NAMALWA (cell line): Measurements from ENCODE around the gene JAK1.

Experiments
- DNase-seq: peaks from one replicate; pipeline ENCODE4 v3.0.0-alpha.2; 2015; ENCODE audit warnings: low spot score

JAK1 gene

GRCh38 chr1:64864018-64864940, 102.1 kb downstream of the JAK1 start:
- peak; percentile 98 for DNase-seq

GRCh38 chr1:64861611-64862010, 104.7 kb downstream of the JAK1 start:
- no peak for DNase-seq

- no peak for DNase-seq
Measured at GRCh38 chr1:64857347-64857746, 109.0 kb downstream of the JAK1 start.

GRCh38 chr1:64856553-64856952, 109.8 kb downstream of the JAK1 start:
- peak; percentile 51 for DNase-seq

- no peak for DNase-seq
Measured at GRCh38 chr1:64855557-64855956, 110.8 kb downstream of the JAK1 start.

GRCh38 chr1:64854674-64855073, 111.7 kb downstream of the JAK1 start:
- no peak for DNase-seq

GRCh38 chr1:64851664-64852063, 114.7 kb downstream of the JAK1 start:
- no peak for DNase-seq

- no peak for DNase-seq
Measured at GRCh38 chr1:64850846-64851245, 115.5 kb downstream of the JAK1 start.

- DNase-seq = no peak
Measured at GRCh38 chr1:64849942-64850341, 116.4 kb downstream of the JAK1 start.

- DNase-seq = no peak
Measured at GRCh38 chr1:64848803-64849202, 117.5 kb downstream of the JAK1 start.

GRCh38 chr1:64848136-64848535, 118.2 kb downstream of the JAK1 start:
- no peak for DNase-seq

- DNase-seq = no peak
Measured at GRCh38 chr1:64847666-64848065, 118.7 kb downstream of the JAK1 start.

GRCh38 chr1:64846573-64847430, 119.5 kb downstream of the JAK1 start:
- no peak for DNase-seq

GRCh38 chr1:64845831-64846425, 120.4 kb downstream of the JAK1 start:
- DNase-seq = no peak

- DNase-seq = no peak
Measured at GRCh38 chr1:64844609-64845008, 121.7 kb downstream of the JAK1 start.

GRCh38 chr1:64844175-64844574, 122.2 kb downstream of the JAK1 start:
- DNase-seq = no peak

- no peak for DNase-seq
Measured at GRCh38 chr1:64843675-64844074, 122.7 kb downstream of the JAK1 start.

- no peak for DNase-seq
Measured at GRCh38 chr1:64842224-64842623, 124.1 kb downstream of the JAK1 start.

GRCh38 chr1:64841330-64842065, 124.9 kb downstream of the JAK1 start:
- no peak for DNase-seq

- DNase-seq = no peak
Measured at GRCh38 chr1:64839732-64840405, 126.5 kb downstream of the JAK1 start.

- no peak for DNase-seq
Measured at GRCh38 chr1:64839261-64839660, 127.1 kb downstream of the JAK1 start.
